ENCODE data around the gene PDCD1.

DNA sequence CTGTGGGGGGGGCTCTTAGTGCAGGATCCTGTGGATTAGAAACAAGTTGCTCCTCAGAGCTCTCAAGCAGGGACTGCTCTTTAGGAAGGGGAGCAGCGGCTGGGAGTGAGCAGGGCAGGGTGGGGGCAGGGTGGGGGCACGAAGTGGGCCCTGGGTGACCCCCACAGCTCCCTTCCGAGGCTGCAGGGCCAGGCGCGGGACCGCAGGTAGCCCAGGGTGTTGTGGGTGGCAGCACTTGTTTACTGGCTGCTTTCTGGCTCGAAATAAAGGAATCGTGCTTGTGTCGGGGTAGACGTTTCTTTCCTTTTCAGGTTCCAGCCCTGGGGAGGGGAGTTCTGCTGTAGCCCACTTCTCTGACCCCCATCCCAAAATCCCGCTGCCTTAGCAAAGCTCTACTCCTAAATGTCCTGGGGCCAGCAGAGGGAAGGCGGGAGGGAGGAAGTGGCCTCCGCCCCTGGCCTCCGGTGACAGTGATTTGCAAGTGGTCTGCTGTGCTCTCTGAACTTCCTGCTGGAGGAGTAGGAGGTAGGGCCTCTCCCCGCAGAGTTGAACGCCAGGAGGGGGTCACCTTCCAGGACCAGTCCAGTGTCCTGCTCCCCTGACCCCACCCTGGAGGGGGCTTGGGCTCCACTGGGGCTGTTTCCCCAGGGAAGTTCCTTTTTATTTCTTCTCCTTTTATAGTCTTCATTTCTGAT is 41.4 kb downstream of the PDCD1 start:
- TF ChIP-seq, protein P1, sequence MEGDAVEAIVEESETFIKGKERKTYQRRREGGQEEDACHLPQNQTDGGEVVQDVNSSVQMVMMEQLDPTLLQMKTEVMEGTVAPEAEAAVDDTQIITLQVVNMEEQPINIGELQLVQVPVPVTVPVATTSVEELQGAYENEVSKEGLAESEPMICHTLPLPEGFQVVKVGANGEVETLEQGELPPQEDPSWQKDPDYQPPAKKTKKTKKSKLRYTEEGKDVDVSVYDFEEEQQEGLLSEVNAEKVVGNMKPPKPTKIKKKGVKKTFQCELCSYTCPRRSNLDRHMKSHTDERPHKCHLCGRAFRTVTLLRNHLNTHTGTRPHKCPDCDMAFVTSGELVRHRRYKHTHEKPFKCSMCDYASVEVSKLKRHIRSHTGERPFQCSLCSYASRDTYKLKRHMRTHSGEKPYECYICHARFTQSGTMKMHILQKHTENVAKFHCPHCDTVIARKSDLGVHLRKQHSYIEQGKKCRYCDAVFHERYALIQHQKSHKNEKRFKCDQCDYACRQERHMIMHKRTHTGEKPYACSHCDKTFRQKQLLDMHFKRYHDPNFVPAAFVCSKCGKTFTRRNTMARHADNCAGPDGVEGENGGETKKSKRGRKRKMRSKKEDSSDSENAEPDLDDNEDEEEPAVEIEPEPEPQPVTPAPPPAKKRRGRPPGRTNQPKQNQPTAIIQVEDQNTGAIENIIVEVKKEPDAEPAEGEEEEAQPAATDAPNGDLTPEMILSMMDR (conservative IDR thresholded peaks at IDR 0.05 in 1 of 2, IDR thresholded peaks at IDR 0.05 in 1 of 2; ENCODE audit: extremely low read depth in 1 of 2, insufficient read depth in 1 of 2, low read depth in 1 of 2, low read length in 2 of 2): no peak
- TF ChIP-seq EZH2 (IDR thresholded peaks at IDR 0.05; ENCODE audit: borderline replicate concordance, low read length): no peak
